ENCODE results near the gene ATP8B4.

DNA sequence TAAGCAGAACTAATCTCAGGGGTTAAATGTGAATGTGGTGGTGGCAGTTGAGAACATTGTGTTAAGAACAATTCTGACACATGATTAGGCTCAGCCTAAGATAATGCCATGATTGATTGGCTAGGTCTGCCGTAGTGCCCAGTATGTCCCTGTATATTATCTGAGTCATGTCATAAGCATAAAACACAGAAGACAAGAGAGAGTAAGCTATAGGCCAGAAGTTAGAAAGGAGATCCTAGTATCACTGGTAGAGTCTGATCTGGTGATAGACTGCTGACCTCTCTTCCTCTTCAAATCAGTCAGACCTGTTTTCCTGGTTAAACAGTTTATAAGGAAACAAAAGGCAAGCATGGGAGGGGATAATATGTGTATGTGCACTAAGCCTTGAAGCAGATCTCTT, 30.1 kb upstream of the ATP8B4 start:
- TF ChIP-seq POLR2A (IDR thresholded peaks at IDR 0.05) (no peak), CTCF (IDR thresholded peaks at IDR 0.05) (no peak)

Data from thyroid gland (tissue), 4 donors.